Gastrocnemius medialis (tissue), 4 donors: ENCODE data around the gene TCF12. TPM values are rescaled to one million over a fixed set of nuclear protein-coding genes. Genes with fewer than 3 reads are reported as not detected.

Experiments used
- ATAC-seq, 2 donors: fragments of 150-250 bp; one replicate each; pipeline ENCODE4 v1.9.1; 2016
- DNase-seq, 2 donors: peaks; one replicate each; pipeline ENCODE4 v3.0.0-alpha.2; 2019
- H3K27ac ChIP-seq, 4 donors: fragments of 200-600 bp; sonication (generic); 1 replicate in 1 of 4; 2 replicates in 3 of 4; pipeline ENCODE4 v1.5.1; 2016 to 2018; ENCODE audit warnings: mild to moderate bottlenecking in 2 of 4, moderate library complexity in 1 of 4
- H3K27me3 ChIP-seq, 3 donors: fragments of 200-600 bp; sonication (generic) in 2 of 3; 1 replicate in 1 of 3; 2 replicates in 2 of 3; pipeline versions ENCODE4 v1.5.1 to v1.6.0; 2016 to 2019; ENCODE audit warnings: mild to moderate bottlenecking in 1 of 3, moderate library complexity in 1 of 3
- H3K36me3 ChIP-seq, 2 donors: fragments of 200-600 bp; sonication (generic) in 1 of 2; one replicate each; pipeline ENCODE4 v1.5.1; 2017 to 2018
- H3K4me1 ChIP-seq, 2 donors: fragments of 200-600 bp; sonication (generic) in 1 of 2; one replicate each; pipeline ENCODE4 v1.5.1; 2016 to 2017; ENCODE audit warnings: mild to moderate bottlenecking in 2 of 2
- H3K4me3 ChIP-seq, 4 donors: fragments of 200-600 bp; sonication (generic) in 3 of 4; 1 replicate in 1 of 4; 2 replicates in 3 of 4; pipeline ENCODE4 v1.5.1; 2016 to 2019; ENCODE audit warnings: mild to moderate bottlenecking in 2 of 4
- H3K9me3 ChIP-seq, 3 donors: fragments of 200-600 bp; sonication (generic) in 2 of 3; 1 replicate in 1 of 3; 2 replicates in 2 of 3; pipeline ENCODE4 v1.5.1; 2016 to 2019
- CTCF ChIP-seq, 5 experiments: fragments of 450-650 bp in 3 of 5; fragments of 200-600 bp in 2 of 5; sonication (generic) in 2 of 5; IDR thresholded peaks in 4 of 5; conservative IDR thresholded peaks in 1 of 5; 1 replicate in 4 of 5; 2 replicates in 1 of 5; pipeline ENCODE4 v1.5.1; 2016 to 2019; ENCODE audit warnings: antibody characterized with exemption in 5 of 5, mild to moderate bottlenecking in 3 of 5, moderate library complexity in 3 of 5
- POLR2A ChIP-seq, 2 donors: fragments of 450-650 bp; IDR thresholded peaks; one replicate each; pipeline ENCODE4 v1.6.1; 2017; ENCODE audit warnings: antibody characterized with exemption in 2 of 2, mild to moderate bottlenecking in 2 of 2, moderate library complexity in 2 of 2
- in situ Hi-C, 4 donors: fragments of 200-750 bp; cut with MboI; loops; one replicate each; pipeline versions ENCODE4 v1.15.0 to v1.8.0; 2017; ENCODE audit warnings: low sequenced_read_pairs in 4 of 4
- intact Hi-C: fragments of 100-400 bp; cut with DNase I; formaldehyde crosslinking; loops from one replicate; pipeline ENCODE4 v1.15.1; 2023; ENCODE audit warnings: low total_unique reads
- total RNA-seq, 4 donors: library from RNA; depleted of rRNA; stranded (reverse); fragments of >200 nt; gene quantifications; one replicate each; pipeline versions ENCODE4 v1.1.0 to v1.2.3, GENCODE V29; 2016

TCF12 gene
- total RNA-seq, 4 donors from 2014 or later = 34.9 to 63.0 (median 51.4) TPM

GRCh38 chr15:57297630-57298029 is 379.2 kb downstream of the TCF12 start:
- in situ Hi-C loops = no loop called here
- no peak for ATAC-seq
- Histone ChIP-seq H3K4me1 (no peaks in the 10 kb centered on the region), H3K36me3 (no peaks in the 10 kb centered on the region), H3K9me3 (no peaks in the 10 kb centered on the region), H3K27me3 (no peaks in the 10 kb centered on the region), H3K27ac (no peak overlapping the region), H3K4me3 (no peak overlapping the region)
- no peak for TF ChIP-seq CTCF (IDR thresholded peaks at IDR 0.05 in 4 of 5, conservative IDR thresholded peaks at IDR 0.05 in 1 of 5)
- intact Hi-C loops = no loop called here
- no peak for DNase-seq

- in situ Hi-C loops = no loop called here
- no peaks in the 10 kb centered on the region for H3K27me3 ChIP-seq
- TF ChIP-seq CTCF (IDR thresholded peaks at IDR 0.05 in 4 of 5, conservative IDR thresholded peaks at IDR 0.05 in 1 of 5) (no peak), POLR2A (IDR thresholded peaks at IDR 0.05) (no peak)
- ATAC-seq (no peak), DNase-seq (no peak)
- no peak overlapping the region for H3K27ac ChIP-seq
- no peaks in the 10 kb centered on the region for H3K4me1 ChIP-seq
- H3K36me3 ChIP-seq = no peaks in the 10 kb centered on the region
- H3K9me3 ChIP-seq = no peaks in the 10 kb centered on the region
- intact Hi-C loops = no loop called here
- no peak overlapping the region for H3K4me3 ChIP-seq
These were observed 379.8 kb downstream of the TCF12 start for GRCh38 chr15:57298204-57298603.

GRCh38 chr15:57298843-57299550 is 380.6 kb downstream of the TCF12 start:
- intact Hi-C loops = no loop called here
- H3K36me3 ChIP-seq = no peaks in the 10 kb centered on the region
- no peaks in the 10 kb centered on the region for H3K9me3 ChIP-seq
- no peaks in the 10 kb centered on the region for H3K4me1 ChIP-seq
- H3K27ac ChIP-seq = no peak overlapping the region
- peak in 1 of 2 donors; percentile 32 for ATAC-seq
- DNase-seq = no peak
- TF ChIP-seq POLR2A (IDR thresholded peaks at IDR 0.05) (no peak), CTCF (IDR thresholded peaks at IDR 0.05 in 4 of 5, conservative IDR thresholded peaks at IDR 0.05 in 1 of 5) (no peak)
- H3K4me3 ChIP-seq = no peak overlapping the region
- in situ Hi-C loops = no loop called here
- H3K27me3 ChIP-seq = no peaks in the 10 kb centered on the region

- TF ChIP-seq CTCF (IDR thresholded peaks at IDR 0.05 in 4 of 5, conservative IDR thresholded peaks at IDR 0.05 in 1 of 5) (no peak), POLR2A (IDR thresholded peaks at IDR 0.05) (no peak)
- in situ Hi-C loops = loop anchor here (10.0 to 25.0 kb wide), 5 partner anchors 157 to 814 kb away; partner anchors contain the start of gene TCF12 (in 1 of the 4)
- intact Hi-C loops = loop anchor here (10.0 kb wide), 1 partner anchor 87 kb away; no protein-coding TSS in a partner anchor
- no peak overlapping the region for H3K27ac ChIP-seq
- peaks cover 0 to 3% of the 10 kb centered on the region in 2 donors for H3K4me1 ChIP-seq
- H3K4me3 ChIP-seq = no peak overlapping the region
- no peaks in the 10 kb centered on the region for H3K9me3 ChIP-seq
- ATAC-seq = no peak
- no peaks in the 10 kb centered on the region for H3K27me3 ChIP-seq
- H3K36me3 ChIP-seq = no peaks in the 10 kb centered on the region
- no peak for DNase-seq
These were observed 382.9 kb downstream of the TCF12 start for GRCh38 chr15:57301307-57301706.
